ENCODE measurements around the gene GARIN5B. TPM values are rescaled to one million over a fixed set of nuclear protein-coding genes. Genes with fewer than 3 reads are reported as not detected.

The GARIN5B gene
- total RNA-seq, 1 experiment from 2014 or later, result 0.13 TPM

DNA sequence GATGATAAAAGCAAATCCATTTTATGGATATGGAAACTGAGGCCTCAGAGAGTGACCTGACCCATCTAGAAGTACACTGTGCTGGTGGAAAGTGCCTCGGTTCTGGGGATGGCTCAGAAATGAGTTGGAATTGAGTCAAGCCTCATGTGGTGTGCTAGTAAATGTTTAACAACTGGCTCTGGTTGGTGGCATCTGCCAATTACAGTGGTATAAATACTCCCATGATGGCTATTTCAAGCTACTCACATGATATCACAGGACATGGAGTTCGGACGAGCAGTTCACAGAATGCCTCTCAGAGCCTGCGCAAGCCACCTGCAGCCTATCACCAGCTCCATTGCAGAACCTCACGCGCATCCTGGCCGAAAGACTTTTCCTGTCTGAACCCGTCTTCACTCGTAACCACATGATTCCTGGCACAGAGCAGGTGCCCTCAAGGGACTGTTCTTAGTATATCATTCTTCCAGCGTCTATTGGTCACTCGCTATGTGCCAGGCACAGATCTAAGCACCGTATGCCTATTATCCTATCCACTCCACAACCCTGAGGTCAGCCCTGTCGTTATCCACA, 47.0 kb downstream of the GARIN5B start:
- Histone ChIP-seq H3K14ac (ENCODE audit: insufficient read depth, low read length) (no peak overlapping the region), H2BK120ac (ENCODE audit: low read depth, low read length, poor library complexity, severe bottlenecking) (no peak overlapping the region), H3K27ac (ENCODE audit: insufficient read length, low read depth, low read length) (no peak overlapping the region), H2BK12ac (ENCODE audit: insufficient read length, low read depth, low read length) (no peak overlapping the region), H3K9me3 (ENCODE audit: control insufficient read depth, low read depth, low read length) (no peaks in the 10 kb centered on the region), H3K23ac (ENCODE audit: insufficient read length, low read depth, low read length) (no peak overlapping the region), H3K4me1 (ENCODE audit: insufficient read depth, low read length) (no peaks in the 10 kb centered on the region), H3K56ac (ENCODE audit: insufficient read length, low read depth, low read length) (no peak overlapping the region), H3K79me1 (ENCODE audit: insufficient read depth, low read depth, low read length, poor library complexity, severe bottlenecking) (no peaks in the 10 kb centered on the region), H3K27me3 (ENCODE audit: insufficient read depth, low read length) (no peaks in the 10 kb centered on the region; the same call in 1 of the 2 replicates), H3K79me2 (ENCODE audit: insufficient read depth, low read length) (no peaks in the 10 kb centered on the region), H3K4ac (ENCODE audit: low read depth, low read length) (no peak overlapping the region), H4K8ac (replicated peaks; ENCODE audit: insufficient read length, low read depth, low read length) (no peak overlapping the region), H3T11ph (ENCODE audit: low read length) (no peak overlapping the region), H2AK5ac (ENCODE audit: insufficient read length, low read length) (no peak overlapping the region), H2AFZ (ENCODE audit: low read length) (no peak overlapping the region), H3K4me2 (ENCODE audit: insufficient read depth, insufficient read length, low read length) (no peak overlapping the region), H4K20me1 (ENCODE audit: control insufficient read depth, insufficient read depth, insufficient read length) (no peaks in the 10 kb centered on the region), H4K5ac (ENCODE audit: insufficient read length, low read depth, low read length) (no peak overlapping the region), H3K23me2 (ENCODE audit: insufficient read length, low read depth, low read length, poor library complexity, severe bottlenecking) (no peaks in the 10 kb centered on the region), H3K9ac (ENCODE audit: extremely low read depth, insufficient read length, low read length) (no peak overlapping the region), H2BK15ac (ENCODE audit: low read depth, low read length) (no peak overlapping the region), H2BK20ac (ENCODE audit: low read depth, low read length, poor library complexity, severe bottlenecking) (no peak overlapping the region), H2BK5ac (ENCODE audit: insufficient read length, low read length) (no peak overlapping the region), H4K91ac (ENCODE audit: insufficient read length, low read depth, low read length) (no peak overlapping the region), H3K18ac (ENCODE audit: insufficient read length, low read depth, low read length) (no peak overlapping the region)
- no CpG with 5 or more reads among the region's 13 CpGs for WGBS (ENCODE audit: extremely low coverage, insufficient read length, low lambda C conversion rate)
- no peak overlapping the region for H3K27ac Mint-ChIP-seq
- H3K27me3 Mint-ChIP-seq (ENCODE audit: low read depth), result peaks cover 5% of the 10 kb centered on the region
- peaks cover 11 to 22% of the 10 kb centered on the region in 2 experiments for H3K4me1 Mint-ChIP-seq
- no peaks in the 10 kb centered on the region; a peak in 1 of 5 replicates for H3K9me3 Mint-ChIP-seq
- DNase-seq, result no peak
- H3K36me3 Mint-ChIP-seq (ENCODE audit: insufficient read depth in 1 of 3, low read depth in 3 of 3), result peaks cover 0 to 2% (median 0%) of the 10 kb centered on the region in 3 experiments; a peak in 2 of 7 replicates
- no peak overlapping the region for H3K4me3 Mint-ChIP-seq
- TF ChIP-seq, protein P1, sequence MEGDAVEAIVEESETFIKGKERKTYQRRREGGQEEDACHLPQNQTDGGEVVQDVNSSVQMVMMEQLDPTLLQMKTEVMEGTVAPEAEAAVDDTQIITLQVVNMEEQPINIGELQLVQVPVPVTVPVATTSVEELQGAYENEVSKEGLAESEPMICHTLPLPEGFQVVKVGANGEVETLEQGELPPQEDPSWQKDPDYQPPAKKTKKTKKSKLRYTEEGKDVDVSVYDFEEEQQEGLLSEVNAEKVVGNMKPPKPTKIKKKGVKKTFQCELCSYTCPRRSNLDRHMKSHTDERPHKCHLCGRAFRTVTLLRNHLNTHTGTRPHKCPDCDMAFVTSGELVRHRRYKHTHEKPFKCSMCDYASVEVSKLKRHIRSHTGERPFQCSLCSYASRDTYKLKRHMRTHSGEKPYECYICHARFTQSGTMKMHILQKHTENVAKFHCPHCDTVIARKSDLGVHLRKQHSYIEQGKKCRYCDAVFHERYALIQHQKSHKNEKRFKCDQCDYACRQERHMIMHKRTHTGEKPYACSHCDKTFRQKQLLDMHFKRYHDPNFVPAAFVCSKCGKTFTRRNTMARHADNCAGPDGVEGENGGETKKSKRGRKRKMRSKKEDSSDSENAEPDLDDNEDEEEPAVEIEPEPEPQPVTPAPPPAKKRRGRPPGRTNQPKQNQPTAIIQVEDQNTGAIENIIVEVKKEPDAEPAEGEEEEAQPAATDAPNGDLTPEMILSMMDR (conservative IDR thresholded peaks at IDR 0.05), result no peak
